H1 (cell line): ENCODE data around the gene FRMD3. TPM values are rescaled to one million over a fixed set of nuclear protein-coding genes. Genes with fewer than 3 reads are reported as not detected.

Source experiments
- CTCF ChIA-PET: fragments of 300-600 bp; sonication (Branson Sonifier 250); formaldehyde crosslinking; loops from one replicate; lab custom pipeline; 2021; ENCODE audit not compliant: partially characterized antibody; lab: Charles Lee
- POLR2A ChIA-PET: fragments of 300-600 bp; sonication (Branson Sonifier 250); formaldehyde crosslinking; loops from one replicate; lab custom pipeline; 2021; ENCODE audit warnings: inconsistent platforms; ENCODE audit not compliant: partially characterized antibody; lab: Charles Lee
- DNase-seq, 2 experiments: peaks; one replicate each; pipeline versions ENCODE4 v3.0.0 to v3.0.0-alpha.2; 2010 to 2022; ENCODE audit warnings: low spot score in 2 of 2, low read depth in 1 of 2, mixed read lengths in 1 of 2
- FAIRE-seq: peaks from 2 replicates; lab custom pipeline; 2011; peaks lifted over from hg19 to GRCh38; lab: Jason Lieb, UNC
- H2AFZ ChIP-seq: 2 replicates; pipeline ENCODE4 v1.8.1; 2012; ENCODE audit warnings: low read length, inconsistent platforms
- H2AK5ac ChIP-seq: 2 replicates; pipeline ENCODE4 v1.6.1; 2013; ENCODE audit warnings: low read depth, low read length
- H2BK120ac ChIP-seq: replicated peaks from 2 replicates; pipeline ENCODE3; 2013; ENCODE audit warnings: low read depth, low read length, inconsistent platforms
- H2BK12ac ChIP-seq: 2 replicates; pipeline ENCODE4 v1.6.1; 2013; ENCODE audit warnings: low read depth, low read length
- H2BK15ac ChIP-seq: 2 replicates; pipeline ENCODE4 v1.6.1; 2013; ENCODE audit warnings: low read length
- H2BK20ac ChIP-seq: 2 replicates; pipeline ENCODE4 v1.6.1; 2013; ENCODE audit warnings: low read length
- H2BK5ac ChIP-seq: 2 replicates; pipeline ENCODE4 v1.6.1; 2013; ENCODE audit warnings: low read depth, low read length
- H3K14ac ChIP-seq: 2 replicates; pipeline ENCODE4 v1.6.1; 2013; ENCODE audit warnings: inconsistent platforms; ENCODE audit not compliant: insufficient read length
- H3K18ac ChIP-seq: 2 replicates; pipeline ENCODE4 v1.6.1; 2013; ENCODE audit warnings: low read length; ENCODE audit errors: extremely low read depth
- H3K23ac ChIP-seq: 2 replicates; pipeline ENCODE4 v1.6.1; 2013; ENCODE audit warnings: inconsistent platforms; ENCODE audit not compliant: insufficient read length
- H3K23me2 ChIP-seq: 2 replicates; pipeline ENCODE4 v1.6.1; 2013; ENCODE audit warnings: low read depth, low read length
- H3K27ac ChIP-seq: 2 replicates; pipeline ENCODE4 v1.6.1; 2011; ENCODE audit warnings: low read depth, low read length, inconsistent platforms
- H3K27me3 ChIP-seq, 4 experiments: replicated peaks in 1 of 4; 1 replicate in 1 of 4; 2 replicates in 3 of 4; pipeline versions ENCODE4 v1.6.1 to v1.8.1; 2011 to 2013; ENCODE audit warnings: low read length in 3 of 4, mild to moderate bottlenecking in 3 of 4, inconsistent platforms in 2 of 4, mixed read lengths in 2 of 4, moderate library complexity in 1 of 4; ENCODE audit not compliant: control insufficient read depth in 3 of 4, insufficient read depth in 3 of 4; ENCODE audit errors: extremely low read depth in 1 of 4
- H3K36me3 ChIP-seq, 4 experiments: 2 replicates each; pipeline versions ENCODE4 v1.6.1 to v1.8.1; 2011 to 2013; ENCODE audit warnings: mild to moderate bottlenecking in 4 of 4, low read length in 3 of 4, moderate library complexity in 2 of 4, control low read depth in 1 of 4, inconsistent platforms in 1 of 4; ENCODE audit not compliant: insufficient read depth in 4 of 4, control insufficient read depth in 2 of 4
- H3K4ac ChIP-seq: replicated peaks from 2 replicates; pipeline ENCODE3; 2013; ENCODE audit warnings: low read length, low read depth, mixed read lengths, inconsistent platforms; ENCODE audit not compliant: insufficient read length
- H3K4me1 ChIP-seq, 4 experiments: replicated peaks in 1 of 4; 1 replicate in 1 of 4; 2 replicates in 3 of 4; pipeline versions ENCODE4 v1.6.1 to v1.8.1; 2011 to 2013; ENCODE audit warnings: low read length in 3 of 4, inconsistent platforms in 2 of 4, mixed read lengths in 1 of 4; ENCODE audit not compliant: insufficient read depth in 4 of 4, control insufficient read depth in 3 of 4
- H3K4me2 ChIP-seq, 2 experiments: 2 replicates each; pipeline versions ENCODE4 v1.6.1 to v1.8.1; 2011 to 2013; ENCODE audit warnings: low read depth in 2 of 2, low read length in 2 of 2, control low read depth in 1 of 2, inconsistent platforms in 1 of 2, mild to moderate bottlenecking in 1 of 2; ENCODE audit not compliant: insufficient read depth in 1 of 2
- H3K4me3 ChIP-seq, 4 experiments: fragments of 200-600, 300-600 bp in 1 of 4; sonication (generic), shearing (Covaris generic), sonication (Bioruptor Twin) in 1 of 4; 2 replicates each; pipeline versions ENCODE4 v1.5.1 to v1.8.1; 2011 to 2016; ENCODE audit warnings: low read length in 4 of 4, low read depth in 3 of 4, control low read depth in 2 of 4, inconsistent platforms in 2 of 4, mild to moderate bottlenecking in 2 of 4, mixed read lengths in 1 of 4, moderate library complexity in 1 of 4; ENCODE audit not compliant: insufficient read depth in 2 of 4; ENCODE audit errors: extremely low read depth in 1 of 4
- H3K56ac ChIP-seq: replicated peaks from 2 replicates; pipeline ENCODE3; 2013; ENCODE audit warnings: low read depth, mild to moderate bottlenecking, mixed read lengths, low read length, inconsistent platforms; ENCODE audit not compliant: insufficient read length
- H3K79me1 ChIP-seq: 2 replicates; pipeline ENCODE4 v1.6.1; 2013; ENCODE audit warnings: low read depth, low read length, control low read depth
- H3K79me2 ChIP-seq, 2 experiments: 2 replicates each; pipeline versions ENCODE4 v1.6.1 to v1.8.1; 2012 to 2013; ENCODE audit warnings: low read length in 2 of 2, mild to moderate bottlenecking in 2 of 2, inconsistent platforms in 1 of 2; ENCODE audit not compliant: insufficient read depth in 2 of 2, control insufficient read depth in 1 of 2
- H3K9ac ChIP-seq, 4 experiments: replicated peaks in 1 of 4; 1 replicate in 1 of 4; 2 replicates in 3 of 4; pipeline versions ENCODE4 v1.6.1 to v1.8.1; 2011 to 2013; ENCODE audit warnings: low read depth in 3 of 4, low read length in 3 of 4, control low read depth in 2 of 4, mild to moderate bottlenecking in 2 of 4, moderate library complexity in 2 of 4, inconsistent platforms in 1 of 4; ENCODE audit errors: extremely low read depth in 1 of 4
- H3K9me3 ChIP-seq, 2 experiments: 2 replicates each; pipeline versions ENCODE4 v1.6.1 to v1.8.1; 2012 to 2013; ENCODE audit warnings: mild to moderate bottlenecking in 2 of 2, moderate library complexity in 2 of 2, control low read depth in 1 of 2, inconsistent platforms in 1 of 2, low read depth in 1 of 2, low read length in 1 of 2, mixed read lengths in 1 of 2; ENCODE audit not compliant: insufficient read depth in 2 of 2
- H4K20me1 ChIP-seq, 2 experiments: replicated peaks in 1 of 2; 2 replicates each; pipeline versions ENCODE3 to v1.8.1; 2011 to 2013; ENCODE audit warnings: inconsistent platforms in 2 of 2, low read length in 2 of 2, mild to moderate bottlenecking in 1 of 2; ENCODE audit not compliant: insufficient read depth in 2 of 2, control insufficient read depth in 1 of 2
- H4K5ac ChIP-seq: 2 replicates; pipeline ENCODE4 v1.6.1; 2013; ENCODE audit warnings: low read length, low read depth, mixed read lengths, inconsistent platforms; ENCODE audit not compliant: insufficient read length
- H4K8ac ChIP-seq: 2 replicates; pipeline ENCODE4 v1.8.0; 2013; ENCODE audit warnings: mild to moderate bottlenecking, moderate library complexity, low read length, inconsistent platforms; ENCODE audit not compliant: insufficient read depth; ENCODE audit errors: extremely low read depth
- H4K91ac ChIP-seq: replicated peaks from 2 replicates; pipeline ENCODE3; 2013; ENCODE audit warnings: low read length, mixed read lengths, inconsistent platforms; ENCODE audit not compliant: insufficient read length
- BACH1 ChIP-seq: IDR thresholded peaks from 2 replicates; pipeline ENCODE4 v1.6.1; 2012; ENCODE audit warnings: low read length, improper control_type of control experiment
- CHD1 ChIP-seq: IDR thresholded peaks from 2 replicates; pipeline ENCODE4 v1.6.1; 2012; ENCODE audit warnings: low read depth, low read length, improper control_type of control experiment
- CREB1 ChIP-seq: IDR thresholded peaks from 2 replicates; pipeline ENCODE4 v1.6.1; 2012; ENCODE audit warnings: inconsistent platforms
- CTBP2 ChIP-seq: IDR thresholded peaks from 2 replicates; pipeline ENCODE4 v1.7.0; 2011; ENCODE audit warnings: borderline replicate concordance, mild to moderate bottlenecking, moderate library complexity, mixed read lengths, low read length; ENCODE audit not compliant: insufficient read depth, insufficient read length
- GABPA ChIP-seq: IDR thresholded peaks from 2 replicates; pipeline ENCODE4 v1.6.1; 2011; ENCODE audit warnings: mild to moderate bottlenecking, low read length, moderate library complexity, borderline replicate concordance; ENCODE audit not compliant: insufficient read depth
- HDAC2 ChIP-seq, 2 experiments: fragments of 300-600 bp in 1 of 2; sonication (generic) in 1 of 2; IDR thresholded peaks; 2 replicates each; pipeline ENCODE4 v1.6.1; 2011 to 2012; ENCODE audit warnings: low read depth in 2 of 2, low read length in 2 of 2, mild to moderate bottlenecking in 2 of 2, moderate library complexity in 2 of 2, borderline replicate concordance in 1 of 2, inconsistent platforms in 1 of 2
- KDM5A ChIP-seq: fragments of 200-600 bp; IDR thresholded peaks from 2 replicates; pipeline ENCODE4 v1.7.1; 2012; ENCODE audit warnings: mild to moderate bottlenecking, low read length, inconsistent platforms, mixed read lengths
- PHF8 ChIP-seq: fragments of 200-600 bp; sonication (generic); conservative IDR thresholded peaks from 2 replicates; pipeline ENCODE4 v1.7.1; 2012; ENCODE audit warnings: low read depth, mild to moderate bottlenecking, inconsistent platforms, low read length, moderate library complexity
- POLR2A ChIP-seq, 2 experiments: IDR thresholded peaks; 1 replicate in 1 of 2; 2 replicates in 1 of 2; pipeline ENCODE4 v1.6.1; 2011; ENCODE audit warnings: low read depth in 2 of 2, low read length in 2 of 2, mild to moderate bottlenecking in 2 of 2; ENCODE audit errors: control extremely low read depth in 1 of 2
- RFX5 ChIP-seq: IDR thresholded peaks from 2 replicates; pipeline ENCODE4 v1.6.1; 2011; ENCODE audit warnings: low read depth, low read length, improper control_type of control experiment, borderline replicate concordance
- SAP30 ChIP-seq: fragments of 300-600 bp; sonication (generic); IDR thresholded peaks from 2 replicates; pipeline ENCODE4 v1.7.1; 2012; ENCODE audit warnings: low read length, moderate library complexity, mild to moderate bottlenecking, inconsistent platforms; ENCODE audit not compliant: insufficient read depth, insufficient replicate concordance
- WGBS, 2 experiments: shearing (Covaris generic) in 1 of 2; methylation state at CpG; one replicate each; pipeline versions ENCODE4 v1.1.6 to v1.1.7; 2013 to 2015; ENCODE audit warnings: low lambda C conversion rate in 2 of 2, mixed read lengths in 2 of 2, inconsistent platforms in 1 of 2, low coverage in 1 of 2, missing lambda C conversion rate in 1 of 2; ENCODE audit not compliant: insufficient replicate concordance in 2 of 2, insufficient coverage in 1 of 2, insufficient read length in 1 of 2; ENCODE audit errors: extremely low coverage in 1 of 2, missing lambda C conversion rate in 1 of 2; 5-methylcytosine and 5-hydroxymethylcytosine counted together
- polyA plus RNA-seq, 7 experiments: library from polyadenylated mRNA; depleted of rRNA in 3 of 7; stranded (reverse) in 5 of 7; unstranded in 2 of 7; fragments of >200 nt in 5 of 7; fragments of 200-250 nt in 2 of 7; gene quantifications; 1 replicate in 5 of 7; 2 replicates in 1 of 7; 4 replicates in 1 of 7; pipeline versions ENCODE4 v1.2.1 to v1.2.3, GENCODE V29; 2011 to 2013; ENCODE audit warnings: missing spikeins in 2 of 7, mixed read lengths in 2 of 7
- total RNA-seq: library from RNA; stranded (reverse); fragmentation: NEBNext Ultra II Directional; extraction: Animal tissue kit (Norgen Biotek cat#: 25700); gene quantifications from 2 replicates; pipeline ENCODE4 v1.2.1, GENCODE V29; 2021
- TF ChIP-seq, protein P1 (sequence below), 3 experiments: IDR thresholded peaks; 1 replicate in 2 of 3; 2 replicates in 1 of 3; pipeline versions ENCODE4 v1.5.1 to v1.6.1; 2011; ENCODE audit warnings: low read length in 3 of 3, mild to moderate bottlenecking in 3 of 3, inconsistent platforms in 2 of 3, low read depth in 1 of 3, moderate library complexity in 1 of 3; ENCODE audit not compliant: insufficient read depth in 1 of 3; ENCODE audit errors: control extremely low read depth in 1 of 3

FRMD3 gene
- total and polyA plus RNA-seq, 2 of the 8 experiments (the other 6 are each of a cell fraction or from before 2014, with no cell fraction given), result 0.15 to 1.4 TPM

DNA sequence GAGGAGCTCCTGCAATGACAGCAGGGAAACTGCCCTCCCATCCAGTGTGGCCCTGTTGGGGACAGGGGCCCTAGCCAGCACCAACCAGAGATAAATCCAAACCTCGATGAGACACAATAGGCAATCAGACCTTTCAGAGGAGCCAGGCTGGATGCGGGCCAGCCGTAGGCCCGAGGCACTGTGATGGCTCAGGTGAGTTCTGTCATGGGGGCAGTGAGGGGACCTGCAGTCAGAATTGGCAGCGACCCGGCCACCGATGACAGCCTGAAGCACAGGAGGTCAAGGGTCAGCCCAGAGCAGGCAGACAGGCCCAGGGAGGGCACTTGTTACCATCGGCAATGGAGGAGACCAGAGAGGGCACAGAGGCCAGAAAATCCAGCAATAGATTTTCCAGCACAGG is 90.8 kb downstream of the FRMD3 start:
- DNase-seq (no peak), FAIRE-seq (no peak)
- H4K20me1 ChIP-seq, result no peaks in the 10 kb centered on the region
- H2BK15ac ChIP-seq, result no peak overlapping the region
- no peak overlapping the region for H3K4me3 ChIP-seq
- no peaks in the 10 kb centered on the region for H3K4me1 ChIP-seq
- H4K5ac ChIP-seq, result no peak overlapping the region
- H4K8ac ChIP-seq, result peak overlapping the region; percentile 51; the same call in 1 of the 2 replicates
- 79% methylated on average over 6 of the region's 8 CpGs; no CpG with 5 or more reads in 1 of the 2 experiments for WGBS, 2 experiments
- no peak overlapping the region for H3K14ac ChIP-seq
- no peak overlapping the region for H4K91ac ChIP-seq
- ChIA-PET CTCF (no interaction called here), POLR2A (no interaction called here)
- H3K9me3 ChIP-seq, result no peaks in the 10 kb centered on the region
- H3K36me3 ChIP-seq, result no peaks in the 10 kb centered on the region
- no peaks in the 10 kb centered on the region for H3K79me1 ChIP-seq
- no peak overlapping the region for H3K23ac ChIP-seq
- no peak overlapping the region for H2AFZ ChIP-seq
- H2BK12ac ChIP-seq, result no peak overlapping the region
- H3K4ac ChIP-seq, result no peak overlapping the region
- no peak overlapping the region for H3K9ac ChIP-seq
- H3K18ac ChIP-seq, result no peak overlapping the region
- no peak overlapping the region for H2BK5ac ChIP-seq
- H3K27me3 ChIP-seq, result no peaks in the 10 kb centered on the region
- H3K4me2 ChIP-seq, result no peak overlapping the region
- H3K27ac ChIP-seq, result no peak overlapping the region
- H2BK120ac ChIP-seq, result no peak overlapping the region
- H3K79me2 ChIP-seq, result no peaks in the 10 kb centered on the region
- H3K56ac ChIP-seq, result no peak overlapping the region
- H2BK20ac ChIP-seq, result no peak overlapping the region
- H2AK5ac ChIP-seq, result no peak overlapping the region
- H3K23me2 ChIP-seq, result no peaks in the 10 kb centered on the region; the same call in 1 of the 2 replicates
- no peak for TF ChIP-seq BACH1
- TF ChIP-seq CREB1, result no peak
- no peak for TF ChIP-seq PHF8
- no peak for TF ChIP-seq RFX5
- TF ChIP-seq, protein P1, sequence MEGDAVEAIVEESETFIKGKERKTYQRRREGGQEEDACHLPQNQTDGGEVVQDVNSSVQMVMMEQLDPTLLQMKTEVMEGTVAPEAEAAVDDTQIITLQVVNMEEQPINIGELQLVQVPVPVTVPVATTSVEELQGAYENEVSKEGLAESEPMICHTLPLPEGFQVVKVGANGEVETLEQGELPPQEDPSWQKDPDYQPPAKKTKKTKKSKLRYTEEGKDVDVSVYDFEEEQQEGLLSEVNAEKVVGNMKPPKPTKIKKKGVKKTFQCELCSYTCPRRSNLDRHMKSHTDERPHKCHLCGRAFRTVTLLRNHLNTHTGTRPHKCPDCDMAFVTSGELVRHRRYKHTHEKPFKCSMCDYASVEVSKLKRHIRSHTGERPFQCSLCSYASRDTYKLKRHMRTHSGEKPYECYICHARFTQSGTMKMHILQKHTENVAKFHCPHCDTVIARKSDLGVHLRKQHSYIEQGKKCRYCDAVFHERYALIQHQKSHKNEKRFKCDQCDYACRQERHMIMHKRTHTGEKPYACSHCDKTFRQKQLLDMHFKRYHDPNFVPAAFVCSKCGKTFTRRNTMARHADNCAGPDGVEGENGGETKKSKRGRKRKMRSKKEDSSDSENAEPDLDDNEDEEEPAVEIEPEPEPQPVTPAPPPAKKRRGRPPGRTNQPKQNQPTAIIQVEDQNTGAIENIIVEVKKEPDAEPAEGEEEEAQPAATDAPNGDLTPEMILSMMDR (IDR thresholded peaks at IDR 0.05; ENCODE audit: control extremely low read depth in 1 of 3, insufficient read depth in 1 of 3, low read depth in 1 of 3, low read length in 3 of 3), result no peak
- no peak for TF ChIP-seq CTBP2
- no peak for TF ChIP-seq POLR2A (IDR thresholded peaks at IDR 0.05; ENCODE audit: control extremely low read depth in 1 of 2, low read depth in 2 of 2, low read length in 2 of 2)
- no peak for TF ChIP-seq HDAC2 (IDR thresholded peaks at IDR 0.05; ENCODE audit: borderline replicate concordance in 1 of 2, low read depth in 2 of 2, low read length in 2 of 2)
- no peak for TF ChIP-seq GABPA
- no peak for TF ChIP-seq SAP30
- no peak for TF ChIP-seq KDM5A
- no peak for TF ChIP-seq CHD1
